Smooth muscle cell of the coronary artery (primary cell): ENCODE measurements around the gene SLC25A40. TPM values are rescaled to one million over a fixed set of nuclear protein-coding genes. Genes with fewer than 3 reads are reported as not detected.

ENCODE experiments used
- total RNA-seq: library from RNA; depleted of rRNA; stranded (reverse); fragments of >200 nt; gene quantifications from 2 replicates; pipeline ENCODE4 v1.2.3, GENCODE V29; 2014; ENCODE audit warnings: low replicate concordance

Gene SLC25A40
- total RNA-seq = 1.8 and 2.9 TPM in 2 replicates

GRCh38 chr7:87876040-87876868, at the start of gene SLC25A40, which contains the start of gene DBF4:
Gene SLC25A40, minus strand, starts transcription at chr7:87876360. Its CDS starts 17,633 bp downstream, at chr7:87858727.
Gene DBF4, plus strand, starts transcription at chr7:87876493. Its CDS starts 240 bp downstream, at chr7:87876733.

Other genes starting within 250 kb of the SLC25A40 start
- 0.12 and 0.15 TPM in 2 replicates for gene RUNDC3B, start 248.0 kb downstream of the SLC25A40 start, total RNA-seq
- 1.3 and 7.0 TPM in 2 replicates for gene DBF4, start 133 bp upstream of the SLC25A40 start, total RNA-seq
- gene ADAM22, start 57.9 kb upstream of the SLC25A40 start, total RNA-seq = 0.08 and 0.59 TPM in 2 replicates